Immature natural killer cell (primary cell): ENCODE measurements around the gene ZNF574. TPM values are rescaled to one million over a fixed set of nuclear protein-coding genes. Genes with fewer than 3 reads are reported as not detected.

Experiments
- DNase-seq, 3 donors: peaks; one replicate each; pipeline ENCODE4 v3.0.0; 2022; ENCODE audit warnings: mixed read lengths in 1 of 3
- H3K27ac Mint-ChIP-seq, 6 donors: one replicate each; pipeline ENCODE4 v1.8.0; 2020; ENCODE audit warnings: mixed read lengths in 6 of 6, mild to moderate bottlenecking in 5 of 6, inconsistent platforms in 4 of 6, moderate library complexity in 3 of 6
- H3K27me3 Mint-ChIP-seq, 3 donors: one replicate each; pipeline ENCODE4 v1.8.0; 2020 to 2021; ENCODE audit warnings: low read depth in 3 of 3, mild to moderate bottlenecking in 3 of 3, mixed read lengths in 3 of 3, moderate library complexity in 3 of 3, inconsistent platforms in 1 of 3
- H3K36me3 Mint-ChIP-seq, 3 donors: one replicate each; pipeline ENCODE4 v1.8.0; 2020; ENCODE audit warnings: mixed read lengths in 3 of 3, inconsistent platforms in 2 of 3, mild to moderate bottlenecking in 2 of 3
- H3K4me1 Mint-ChIP-seq, 2 donors: one replicate each; pipeline ENCODE4 v1.8.0; 2020; ENCODE audit warnings: inconsistent platforms in 2 of 2, mild to moderate bottlenecking in 2 of 2, mixed read lengths in 2 of 2, moderate library complexity in 1 of 2
- H3K4me3 Mint-ChIP-seq, 5 donors: one replicate each; pipeline ENCODE4 v1.8.0; 2020; ENCODE audit warnings: mild to moderate bottlenecking in 5 of 5, mixed read lengths in 5 of 5, inconsistent platforms in 3 of 5, moderate library complexity in 3 of 5
- H3K9me3 Mint-ChIP-seq, 6 donors: one replicate each; pipeline ENCODE4 v1.8.0; 2020; ENCODE audit warnings: mild to moderate bottlenecking in 6 of 6, mixed read lengths in 6 of 6, inconsistent platforms in 4 of 6, moderate library complexity in 3 of 6
- polyA plus RNA-seq, 3 donors: library from polyadenylated mRNA; unstranded; fragments of 300-500 nt; fragmentation: Illumina TruSeq; gene quantifications; one replicate each; pipeline ENCODE4 v1.2.3, GENCODE V29; 2021

The ZNF574 gene
- polyA plus RNA-seq, 3 donors from 2014 or later = 12.4 to 29.6 (median 20.3) TPM

GRCh38 chr19:42048992-42049391, 27.0 kb upstream of the ZNF574 start:
- peaks cover 0 to 4% (median 1%) of the 10 kb centered on the region in 3 donors for H3K27me3 Mint-ChIP-seq
- peaks cover 5 to 6% of the 10 kb centered on the region in 2 donors for H3K4me1 Mint-ChIP-seq
- DNase-seq = no peak

GRCh38 chr19:42051166-42052115, 24.5 kb upstream of the ZNF574 start:
- Mint-ChIP-seq H3K36me3 (no peaks in the 10 kb centered on the region), H3K9me3 (no peaks in the 10 kb centered on the region), H3K27me3 (peaks cover 0 to 2% (median 1%) of the 10 kb centered on the region in 3 donors), H3K4me1 (peaks cover 5 to 6% of the 10 kb centered on the region in 2 donors), H3K27ac (no peak overlapping the region), H3K4me3 (no peak overlapping the region)
- no peak for DNase-seq

More at GRCh38 chr19:42048992-42049391, 27.0 kb upstream of the ZNF574 start:
- no peaks in the 10 kb centered on the region for H3K36me3 Mint-ChIP-seq
- peak overlapping the region in 2 of 5 donors; percentile 4 to 39 for H3K4me3 Mint-ChIP-seq
- no peaks in the 10 kb centered on the region for H3K9me3 Mint-ChIP-seq
- H3K27ac Mint-ChIP-seq = peak overlapping the region in 1 of 6 donors; percentile 70

GRCh38 chr19:42052241-42052863, 23.6 kb upstream of the ZNF574 start:
- H3K9me3 Mint-ChIP-seq = no peaks in the 10 kb centered on the region
- H3K4me1 Mint-ChIP-seq = peaks cover 5 to 6% of the 10 kb centered on the region in 2 donors
- no peak overlapping the region for H3K27ac Mint-ChIP-seq
- DNase-seq = no peak
- no peak overlapping the region for H3K4me3 Mint-ChIP-seq
- H3K27me3 Mint-ChIP-seq = peaks cover 0 to 2% (median 1%) of the 10 kb centered on the region in 3 donors
- no peaks in the 10 kb centered on the region for H3K36me3 Mint-ChIP-seq

GRCh38 chr19:42053037-42053935, 22.7 kb upstream of the ZNF574 start:
- H3K4me3 Mint-ChIP-seq = no peak overlapping the region
- H3K36me3 Mint-ChIP-seq = no peaks in the 10 kb centered on the region
- no peaks in the 10 kb centered on the region for H3K9me3 Mint-ChIP-seq
- no peak for DNase-seq
- peaks cover 5 to 6% of the 10 kb centered on the region in 2 donors for H3K4me1 Mint-ChIP-seq
- peaks cover 0 to 2% (median 1%) of the 10 kb centered on the region in 3 donors for H3K27me3 Mint-ChIP-seq
- H3K27ac Mint-ChIP-seq = no peak overlapping the region

- peaks cover 2% of the 10 kb centered on the region in 2 donors for H3K4me1 Mint-ChIP-seq
- no peak overlapping the region for H3K4me3 Mint-ChIP-seq
- DNase-seq = no peak
- H3K36me3 Mint-ChIP-seq = no peaks in the 10 kb centered on the region
- peaks cover 0 to 7% (median 1%) of the 10 kb centered on the region in 3 donors for H3K27me3 Mint-ChIP-seq
- H3K27ac Mint-ChIP-seq = no peak overlapping the region
- no peaks in the 10 kb centered on the region for H3K9me3 Mint-ChIP-seq
Observed at GRCh38 chr19:42054205-42054604, 21.8 kb upstream of the ZNF574 start.

GRCh38 chr19:42057846-42058245, 18.1 kb upstream of the ZNF574 start:
- H3K36me3 Mint-ChIP-seq = no peaks in the 10 kb centered on the region
- peaks cover 0 to 4% (median 1%) of the 10 kb centered on the region in 3 donors for H3K27me3 Mint-ChIP-seq
- H3K9me3 Mint-ChIP-seq = no peaks in the 10 kb centered on the region
- no peaks in the 10 kb centered on the region for H3K4me1 Mint-ChIP-seq
- H3K27ac Mint-ChIP-seq = no peak overlapping the region
- DNase-seq = no peak
- no peak overlapping the region for H3K4me3 Mint-ChIP-seq

- DNase-seq = no peak
- peaks cover 0 to 6% (median 1%) of the 10 kb centered on the region in 3 donors for H3K27me3 Mint-ChIP-seq
Observed at GRCh38 chr19:42059196-42059595, 16.8 kb upstream of the ZNF574 start.

GRCh38 chr19:42060117-42060516, 15.8 kb upstream of the ZNF574 start:
- Mint-ChIP-seq H3K27ac (no peak overlapping the region), H3K36me3 (no peaks in the 10 kb centered on the region), H3K27me3 (peaks cover 0 to 10% (median 1%) of the 10 kb centered on the region in 3 donors), H3K9me3 (no peaks in the 10 kb centered on the region), H3K4me3 (no peak overlapping the region), H3K4me1 (no peaks in the 10 kb centered on the region)
- no peak for DNase-seq

More at GRCh38 chr19:42059196-42059595, 16.8 kb upstream of the ZNF574 start:
- H3K4me1 Mint-ChIP-seq = no peaks in the 10 kb centered on the region
- H3K27ac Mint-ChIP-seq = no peak overlapping the region
- no peaks in the 10 kb centered on the region for H3K36me3 Mint-ChIP-seq
- H3K4me3 Mint-ChIP-seq = no peak overlapping the region
- no peaks in the 10 kb centered on the region for H3K9me3 Mint-ChIP-seq

GRCh38 chr19:42062381-42062780, 13.6 kb upstream of the ZNF574 start:
- no peaks in the 10 kb centered on the region for H3K9me3 Mint-ChIP-seq
- H3K4me3 Mint-ChIP-seq = no peak overlapping the region
- no peak overlapping the region for H3K27ac Mint-ChIP-seq
- H3K4me1 Mint-ChIP-seq = no peaks in the 10 kb centered on the region
- peaks cover 0 to 10% (median 1%) of the 10 kb centered on the region in 3 donors for H3K27me3 Mint-ChIP-seq
- no peak for DNase-seq
- H3K36me3 Mint-ChIP-seq = no peaks in the 10 kb centered on the region

- Mint-ChIP-seq H3K4me3 (no peak overlapping the region), H3K27me3 (peaks cover 0 to 5% (median 1%) of the 10 kb centered on the region in 3 donors), H3K9me3 (no peaks in the 10 kb centered on the region), H3K36me3 (no peaks in the 10 kb centered on the region), H3K27ac (no peak overlapping the region), H3K4me1 (no peaks in the 10 kb centered on the region)
- DNase-seq = no peak
Observed at GRCh38 chr19:42064432-42064831, 11.5 kb upstream of the ZNF574 start.

- Mint-ChIP-seq H3K27me3 (peaks cover 0 to 5% (median 1%) of the 10 kb centered on the region in 3 donors), H3K36me3 (no peaks in the 10 kb centered on the region), H3K27ac (no peak overlapping the region), H3K4me1 (no peaks in the 10 kb centered on the region), H3K9me3 (no peaks in the 10 kb centered on the region), H3K4me3 (no peak overlapping the region)
- no peak for DNase-seq
Observed at GRCh38 chr19:42065051-42065450, 10.9 kb upstream of the ZNF574 start.

- Mint-ChIP-seq H3K36me3 (peaks cover 0 to 2% (median 0%) of the 10 kb centered on the region in 3 donors), H3K27ac (no peak overlapping the region), H3K9me3 (no peaks in the 10 kb centered on the region), H3K4me1 (no peaks in the 10 kb centered on the region), H3K4me3 (no peak overlapping the region), H3K27me3 (peaks cover 0 to 7% (median 4%) of the 10 kb centered on the region in 3 donors)
- no peak for DNase-seq
Observed at GRCh38 chr19:42065511-42065910, 10.5 kb upstream of the ZNF574 start.

- no peak overlapping the region for H3K27ac Mint-ChIP-seq
- peaks cover 0 to 5% (median 0%) of the 10 kb centered on the region in 3 donors for H3K36me3 Mint-ChIP-seq
- H3K9me3 Mint-ChIP-seq = no peaks in the 10 kb centered on the region
- H3K4me3 Mint-ChIP-seq = no peak overlapping the region
- DNase-seq = no peak
- H3K27me3 Mint-ChIP-seq = peaks cover 0 to 9% (median 6%) of the 10 kb centered on the region in 3 donors
- H3K4me1 Mint-ChIP-seq = no peaks in the 10 kb centered on the region
Observed at GRCh38 chr19:42066075-42066754, 9.8 kb upstream of the ZNF574 start.
